ENCODE data around the gene MAN2A2.
"Not testable (repeated sequence)": the region's sequence is repeated elsewhere in the genome, so short reads cannot be mapped to it uniquely, and the experiment has no call there.

The MAN2A2 gene

DNA sequence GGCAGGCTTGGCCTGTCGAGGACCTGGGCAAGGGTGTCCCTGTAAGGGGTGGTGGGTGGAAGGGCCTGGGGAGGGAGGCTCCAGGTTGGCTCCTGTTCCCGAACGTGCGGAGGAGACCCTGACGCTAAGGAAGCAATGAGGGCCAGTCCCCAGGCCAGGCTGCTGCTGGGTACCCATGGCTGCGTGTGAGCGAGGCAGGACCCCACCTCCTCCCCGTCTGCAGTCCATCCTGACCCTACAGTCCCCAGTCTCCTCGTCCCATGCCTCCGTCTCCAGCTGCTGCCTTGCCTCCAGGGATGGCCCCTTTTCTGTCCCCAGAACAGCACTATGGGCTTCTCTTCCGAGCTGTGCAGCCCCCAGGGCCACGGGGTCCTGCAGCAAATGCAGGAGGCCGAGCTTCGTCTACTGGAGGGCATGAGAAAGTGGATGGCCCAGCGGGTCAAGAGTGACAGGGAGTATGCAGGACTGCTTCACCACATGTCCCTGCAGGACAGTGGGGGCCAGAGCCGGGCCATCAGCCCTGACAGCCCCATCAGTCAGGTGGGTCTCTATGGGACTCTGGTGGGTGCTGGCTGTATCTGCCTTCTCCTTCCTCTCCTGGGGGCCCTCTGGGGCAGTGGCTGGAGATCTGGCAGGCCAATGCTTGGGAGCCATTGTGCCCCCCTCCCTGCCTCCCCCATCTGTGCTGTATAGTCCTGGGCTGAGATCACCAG lies 18.2 kb upstream of the MAN2A2 start:
- DNase-seq, result no peak

DNA sequence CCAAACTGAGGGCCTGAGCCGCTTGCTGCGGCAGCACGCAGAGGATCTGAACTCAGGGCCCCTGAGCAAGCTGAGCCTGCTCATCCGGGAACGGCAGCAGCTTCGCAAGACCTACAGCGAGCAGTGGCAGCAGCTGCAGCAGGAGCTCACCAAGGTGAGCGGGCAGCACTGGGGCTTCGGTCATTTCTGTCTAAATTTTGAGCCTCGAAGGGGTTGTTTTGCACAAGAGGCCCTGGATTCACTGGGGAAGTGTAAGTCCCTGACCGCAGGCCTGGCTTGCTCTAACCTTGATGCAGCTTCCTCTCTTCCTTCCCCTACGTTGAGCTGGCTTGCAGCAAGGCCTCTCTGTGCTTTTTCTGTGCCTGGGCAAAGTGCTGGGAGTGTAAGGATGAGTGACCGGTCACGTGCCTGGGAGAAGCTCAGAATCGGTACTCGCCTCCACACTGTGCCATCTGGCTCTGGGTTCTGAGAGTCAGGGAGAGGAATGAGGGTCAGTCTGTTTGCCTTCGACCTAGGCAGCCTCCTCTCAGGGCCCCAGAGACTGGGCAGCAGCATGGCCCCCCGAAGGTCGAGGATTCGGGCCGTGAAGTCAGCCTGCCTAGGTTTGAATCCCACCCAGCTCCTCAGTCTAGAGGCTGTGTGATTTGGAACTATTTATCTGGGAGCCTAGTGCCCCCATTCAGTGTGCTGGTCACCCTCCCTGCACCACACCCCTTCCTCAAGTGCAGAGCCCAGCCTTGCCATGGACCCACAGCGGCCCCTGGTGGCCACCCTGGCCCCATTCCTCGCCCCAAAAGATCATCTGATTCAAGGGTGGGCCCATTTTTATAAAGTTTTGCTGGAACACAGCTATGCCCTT lies 17.4 kb upstream of the MAN2A2 start:
- peak; percentile 48 for DNase-seq

DNA sequence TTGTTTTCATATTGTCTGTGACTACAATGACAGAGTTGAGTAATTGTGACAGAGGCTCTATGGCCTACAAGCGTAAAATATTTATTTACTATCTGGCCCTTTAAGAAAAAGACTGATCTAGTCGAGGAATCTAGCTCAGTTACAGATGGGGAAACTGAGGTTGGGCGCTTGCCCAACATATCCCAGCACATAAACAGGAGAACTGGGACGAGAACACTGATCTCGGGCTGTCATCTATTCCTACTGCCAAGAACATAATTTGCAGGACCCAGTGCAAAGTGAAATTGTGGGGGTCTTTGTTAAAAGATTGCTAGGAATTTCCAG lies 16.8 kb upstream of the MAN2A2 start:
- no peak for DNase-seq

DNA sequence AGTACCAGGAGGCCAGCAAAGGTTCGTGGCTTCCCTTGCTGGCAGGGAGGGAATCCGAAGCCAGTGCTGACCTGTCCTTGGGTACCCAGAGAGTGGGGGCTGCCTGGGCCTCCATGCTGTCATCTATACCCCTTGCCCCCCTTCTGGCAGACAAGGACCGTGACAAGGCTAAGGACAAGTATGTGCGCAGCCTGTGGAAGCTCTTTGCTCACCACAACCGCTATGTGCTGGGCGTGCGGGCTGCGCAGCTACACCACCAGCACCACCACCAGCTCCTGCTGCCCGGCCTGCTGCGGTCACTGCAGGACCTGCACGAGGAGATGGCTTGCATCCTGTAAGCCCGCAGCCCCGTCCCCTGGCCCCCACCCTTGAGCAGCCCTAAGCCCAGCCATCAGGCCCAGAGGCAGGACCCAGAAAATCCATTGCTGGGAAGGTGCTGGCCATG lies 16.0 kb upstream of the MAN2A2 start:
- no peak for DNase-seq

DNA sequence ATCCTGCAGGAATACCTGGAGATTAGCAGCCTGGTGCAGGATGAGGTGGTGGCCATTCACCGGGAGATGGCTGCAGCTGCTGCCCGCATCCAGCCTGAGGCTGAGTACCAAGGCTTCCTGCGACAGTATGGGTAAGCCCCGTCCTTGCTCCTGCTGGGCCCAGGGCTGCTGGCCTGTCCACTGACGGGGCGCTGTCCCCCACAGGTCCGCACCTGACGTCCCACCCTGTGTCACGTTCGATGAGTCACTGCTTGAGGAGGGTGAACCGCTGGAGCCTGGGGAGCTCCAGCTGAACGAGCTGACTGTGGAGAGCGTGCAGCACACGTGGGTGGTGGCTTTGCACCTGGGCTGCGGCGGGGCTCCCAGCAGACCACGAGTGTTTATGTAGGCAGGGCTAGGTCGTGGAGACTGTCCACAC lies 13.8 kb upstream of the MAN2A2 start:
- DNase-seq, result no peak

DNA sequence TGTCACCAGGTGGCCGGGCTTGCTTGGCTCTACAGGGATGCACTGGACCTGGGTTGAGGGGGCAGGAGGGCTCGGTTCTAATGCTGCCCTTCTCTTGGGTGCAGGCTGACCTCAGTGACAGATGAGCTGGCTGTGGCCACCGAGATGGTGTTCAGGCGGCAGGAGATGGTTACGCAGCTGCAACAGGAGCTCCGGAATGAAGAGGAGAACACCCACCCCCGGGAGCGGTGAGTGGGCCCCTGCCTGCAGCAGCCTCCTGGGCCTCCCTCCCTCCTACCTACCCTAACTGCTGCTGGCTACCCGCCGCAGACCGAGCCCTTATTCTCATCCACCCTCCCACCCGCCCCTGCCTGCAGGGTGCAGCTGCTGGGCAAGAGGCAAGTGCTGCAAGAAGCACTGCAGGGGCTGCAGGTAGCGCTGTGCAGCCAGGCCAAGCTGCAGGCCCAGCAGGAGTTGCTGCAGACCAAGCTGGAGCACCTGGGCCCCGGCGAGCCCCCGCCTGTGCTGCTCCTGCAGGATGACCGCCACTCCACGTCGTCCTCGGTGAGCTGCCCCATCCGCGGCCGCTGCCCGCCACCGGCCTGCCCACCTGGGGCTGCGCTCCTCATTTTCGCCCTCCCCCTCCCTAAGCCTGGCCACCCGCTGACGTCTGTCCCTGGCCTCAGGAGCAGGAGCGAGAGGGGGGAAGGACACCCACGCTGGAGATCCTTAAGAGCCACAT lies 13.2 kb upstream of the MAN2A2 start:
- no peak for DNase-seq

DNA sequence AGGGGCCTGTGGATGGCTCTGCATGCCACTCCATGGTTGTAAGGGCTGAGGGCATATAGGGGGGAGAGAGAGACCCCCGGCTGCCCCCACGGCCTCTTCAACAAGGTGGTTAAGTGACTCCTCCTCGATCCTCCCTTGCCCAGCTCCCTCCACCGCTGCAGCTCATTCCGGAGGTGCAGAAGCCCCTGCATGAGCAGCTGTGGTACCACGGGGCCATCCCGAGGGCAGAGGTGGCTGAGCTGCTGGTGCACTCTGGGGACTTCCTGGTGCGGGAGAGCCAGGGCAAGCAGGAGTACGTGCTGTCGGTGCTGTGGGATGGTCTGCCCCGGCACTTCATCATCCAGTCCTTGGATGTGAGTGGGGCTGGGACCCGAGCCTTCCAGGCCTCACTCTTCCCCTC lies 12.3 kb upstream of the MAN2A2 start:
- DNase-seq, result no peak

DNA sequence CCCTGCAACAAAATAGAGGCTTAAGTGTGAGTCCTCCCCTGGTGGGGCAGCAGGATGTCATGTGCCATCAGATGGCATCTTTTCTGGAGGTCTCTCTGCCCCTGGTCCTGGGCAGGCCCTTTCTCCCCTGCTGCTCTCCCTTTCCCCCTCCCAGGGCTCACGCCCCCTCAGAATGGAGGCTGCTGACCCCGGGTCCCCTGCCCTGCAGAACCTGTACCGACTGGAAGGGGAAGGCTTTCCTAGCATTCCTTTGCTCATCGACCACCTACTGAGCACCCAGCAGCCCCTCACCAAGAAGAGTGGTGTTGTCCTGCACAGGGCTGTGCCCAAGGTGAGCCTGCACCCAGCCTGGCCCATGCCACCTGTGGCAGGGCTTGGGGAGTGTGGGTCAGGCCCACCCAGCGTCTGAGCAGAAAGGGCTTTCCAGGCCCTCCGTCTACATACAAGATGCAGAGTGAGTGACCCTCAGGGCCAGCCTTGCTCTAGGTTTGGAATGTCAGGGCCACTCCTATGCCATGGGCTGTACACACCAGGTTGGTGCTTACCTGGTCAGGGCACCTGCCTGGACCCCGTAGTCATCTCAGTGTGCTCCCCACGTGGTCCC lies 11.7 kb upstream of the MAN2A2 start:
- no peak for DNase-seq

DNA sequence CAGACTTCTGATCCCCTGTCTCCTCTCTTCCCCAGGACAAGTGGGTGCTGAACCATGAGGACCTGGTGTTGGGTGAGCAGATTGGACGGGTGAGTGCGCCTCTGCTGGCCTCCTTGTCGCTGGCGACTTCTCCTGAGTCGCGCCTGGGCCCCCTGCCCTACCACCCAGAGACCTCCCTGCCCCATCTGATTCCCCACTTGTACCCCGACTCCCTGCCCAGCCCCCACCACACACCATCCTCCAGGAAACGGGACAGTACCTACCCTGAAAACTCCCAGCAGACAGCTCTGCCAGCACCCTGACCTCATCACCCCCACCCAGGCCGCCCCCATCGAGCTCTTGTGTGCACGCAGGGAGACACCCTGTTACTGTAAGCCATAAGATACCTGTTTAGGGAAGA lies 11.1 kb upstream of the MAN2A2 start:
- DNase-seq, result no peak

DNA sequence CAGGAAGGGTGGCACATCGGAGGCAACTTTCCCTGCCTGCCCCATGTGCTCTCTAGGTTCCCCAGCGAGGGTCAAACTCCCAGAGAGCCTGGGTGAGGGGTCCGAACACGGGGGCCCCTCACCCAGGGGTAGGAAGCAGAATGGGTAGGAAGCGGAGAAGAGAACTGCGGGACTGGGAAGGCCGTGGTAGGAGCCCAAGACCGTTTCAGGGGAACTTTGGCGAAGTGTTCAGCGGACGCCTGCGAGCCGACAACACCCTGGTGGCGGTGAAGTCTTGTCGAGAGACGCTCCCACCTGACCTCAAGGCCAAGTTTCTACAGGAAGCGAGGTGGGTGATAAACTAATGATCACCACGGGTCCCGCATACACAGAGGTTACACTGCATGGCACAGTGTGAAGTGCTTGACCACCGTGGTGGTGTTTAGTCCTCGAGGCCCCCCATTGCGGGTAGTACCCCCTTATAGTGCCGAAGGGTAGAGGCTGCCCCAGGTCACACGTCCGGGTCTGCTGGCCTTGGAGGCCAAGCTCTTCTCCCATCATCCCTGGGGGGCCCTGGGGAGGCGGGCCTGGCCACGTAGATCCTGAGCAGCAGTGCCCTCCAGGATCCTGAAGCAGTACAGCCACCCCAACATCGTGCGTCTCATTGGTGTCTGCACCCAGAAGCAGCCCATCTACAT lies 10.5 kb upstream of the MAN2A2 start:
- DNase-seq, result no peak

DNA sequence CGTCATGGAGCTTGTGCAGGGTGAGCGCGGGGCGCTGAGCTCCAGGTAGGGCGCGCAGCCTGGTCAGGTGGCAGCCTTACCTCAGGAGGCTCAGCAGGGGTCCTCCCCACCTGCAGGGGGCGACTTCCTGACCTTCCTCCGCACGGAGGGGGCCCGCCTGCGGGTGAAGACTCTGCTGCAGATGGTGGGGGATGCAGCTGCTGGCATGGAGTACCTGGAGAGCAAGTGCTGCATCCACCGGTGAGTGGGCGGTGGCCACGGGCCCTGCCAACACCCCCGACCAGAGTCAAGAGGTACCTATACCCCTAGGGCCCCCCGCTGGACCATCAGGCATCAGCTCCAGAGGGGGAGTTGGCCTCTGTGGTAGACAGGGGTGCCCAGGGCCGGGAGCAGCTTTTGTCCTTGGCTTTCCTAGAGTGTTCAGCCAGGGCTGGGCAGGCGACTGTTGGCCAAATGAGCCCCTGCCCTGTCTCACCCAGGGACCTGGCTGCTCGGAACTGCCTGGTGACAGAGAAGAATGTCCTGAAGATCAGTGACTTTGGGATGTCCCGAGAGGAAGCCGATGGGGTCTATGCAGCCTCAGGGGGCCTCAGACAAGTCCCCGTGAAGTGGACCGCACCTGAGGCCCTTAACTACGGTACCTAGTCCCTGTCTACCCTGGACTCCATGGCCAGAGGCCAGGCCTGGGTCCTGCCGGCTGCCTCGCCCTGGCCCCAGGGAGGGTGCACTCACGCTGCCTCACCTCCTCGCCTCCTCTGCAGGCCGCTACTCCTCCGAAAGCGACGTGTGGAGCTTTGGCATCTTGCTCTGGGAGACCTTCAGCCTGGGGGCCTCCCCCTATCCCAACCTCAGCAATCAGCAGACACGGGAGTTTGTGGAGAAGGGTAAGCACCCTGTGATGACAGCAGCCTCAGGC lies 9.7 kb upstream of the MAN2A2 start:
- DNase-seq, result no peak

DNA sequence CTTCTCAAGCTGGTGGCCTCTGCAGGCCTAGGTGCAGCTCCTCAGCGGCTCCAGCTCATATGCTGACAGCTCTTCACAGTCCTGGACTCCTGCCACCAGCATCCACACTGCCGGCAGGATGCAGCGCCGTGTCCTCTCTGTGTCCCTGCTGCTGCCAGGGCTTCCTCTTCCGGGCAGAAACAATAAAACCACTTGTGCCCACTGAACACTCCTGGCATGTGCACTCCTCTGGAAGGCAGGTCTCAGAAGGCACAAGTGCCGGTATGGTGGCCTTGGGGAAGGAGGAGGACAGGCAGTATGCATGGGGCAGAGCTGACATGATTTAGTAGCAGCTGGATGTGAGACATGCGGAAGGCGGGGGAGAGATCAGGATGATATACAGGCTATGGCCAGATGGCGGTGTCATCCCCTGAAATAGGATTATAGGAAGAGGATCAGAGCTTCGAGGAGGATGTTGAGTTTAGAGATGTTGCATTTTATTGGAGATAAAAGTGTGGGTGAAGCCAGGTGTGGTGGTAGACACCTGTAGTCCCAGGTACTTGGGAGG lies 7.5 kb upstream of the MAN2A2 start:
- DNase-seq, result no peak

DNA sequence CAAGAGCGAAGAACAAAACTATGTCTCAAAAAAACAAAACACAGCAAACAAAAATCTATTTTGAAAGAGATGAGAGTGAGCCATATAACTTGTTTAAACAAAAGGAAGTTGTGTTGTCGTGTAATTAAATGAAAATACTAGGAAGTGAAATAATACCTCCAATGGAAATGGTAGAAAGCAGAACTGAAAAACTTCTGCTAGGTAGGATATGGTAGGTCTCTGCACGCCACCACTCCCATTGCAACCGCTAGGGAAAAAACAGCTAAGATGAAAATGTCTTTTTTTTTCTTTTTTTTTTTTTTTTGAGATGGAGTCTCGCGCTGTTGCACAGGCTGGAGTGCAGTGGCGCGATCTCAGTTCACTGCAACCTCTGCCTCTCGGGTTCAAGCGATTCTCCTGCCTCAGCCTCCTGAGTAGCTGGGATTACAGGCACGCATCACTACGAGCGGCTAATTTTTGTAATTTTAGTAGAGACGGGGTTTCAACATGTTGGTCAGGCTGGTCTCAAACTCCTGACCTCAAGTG lies 5.9 kb upstream of the MAN2A2 start:
- DNase-seq, result not testable (repeated sequence)

DNA sequence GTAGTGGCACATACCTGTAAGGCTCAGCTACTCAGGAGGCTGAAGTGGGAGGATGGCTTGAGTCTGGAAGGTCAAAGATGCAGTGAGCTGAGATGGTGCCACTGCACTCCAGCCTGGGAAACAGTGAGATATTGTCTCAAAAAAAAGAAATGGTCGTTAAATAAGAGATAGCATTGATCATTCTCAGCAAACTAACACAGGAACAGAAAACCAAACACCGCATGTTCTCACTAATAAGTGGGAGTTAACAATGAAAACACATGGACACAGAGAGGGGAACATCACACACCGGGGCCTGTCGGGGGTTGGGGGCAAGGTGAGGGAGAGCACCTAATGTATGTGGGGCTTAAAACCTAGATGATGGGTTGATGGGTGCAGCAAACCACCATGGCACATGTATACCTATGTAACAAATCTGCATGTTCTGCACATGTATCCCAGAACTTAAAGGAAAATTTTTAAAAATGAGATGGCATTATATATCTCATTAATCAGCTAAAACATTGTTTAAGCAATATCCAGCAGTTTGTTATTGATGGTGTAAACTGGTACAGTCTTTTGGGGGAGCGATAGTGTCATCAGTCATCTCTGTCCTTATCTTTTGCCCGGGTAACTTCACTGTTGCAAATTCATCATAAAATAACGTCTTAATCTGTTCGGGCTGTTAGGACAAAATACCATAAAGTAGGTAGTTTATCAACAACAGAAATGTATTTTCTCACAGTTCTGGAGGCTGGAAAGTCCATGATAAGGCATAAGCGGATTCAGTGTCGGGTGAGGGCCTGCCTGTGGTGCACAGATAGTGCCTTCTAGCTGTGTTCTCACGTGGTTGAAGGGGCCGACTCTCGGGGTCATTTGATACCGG lies 1.7 kb upstream of the MAN2A2 start:
- peak; percentile 32 for DNase-seq

DNA sequence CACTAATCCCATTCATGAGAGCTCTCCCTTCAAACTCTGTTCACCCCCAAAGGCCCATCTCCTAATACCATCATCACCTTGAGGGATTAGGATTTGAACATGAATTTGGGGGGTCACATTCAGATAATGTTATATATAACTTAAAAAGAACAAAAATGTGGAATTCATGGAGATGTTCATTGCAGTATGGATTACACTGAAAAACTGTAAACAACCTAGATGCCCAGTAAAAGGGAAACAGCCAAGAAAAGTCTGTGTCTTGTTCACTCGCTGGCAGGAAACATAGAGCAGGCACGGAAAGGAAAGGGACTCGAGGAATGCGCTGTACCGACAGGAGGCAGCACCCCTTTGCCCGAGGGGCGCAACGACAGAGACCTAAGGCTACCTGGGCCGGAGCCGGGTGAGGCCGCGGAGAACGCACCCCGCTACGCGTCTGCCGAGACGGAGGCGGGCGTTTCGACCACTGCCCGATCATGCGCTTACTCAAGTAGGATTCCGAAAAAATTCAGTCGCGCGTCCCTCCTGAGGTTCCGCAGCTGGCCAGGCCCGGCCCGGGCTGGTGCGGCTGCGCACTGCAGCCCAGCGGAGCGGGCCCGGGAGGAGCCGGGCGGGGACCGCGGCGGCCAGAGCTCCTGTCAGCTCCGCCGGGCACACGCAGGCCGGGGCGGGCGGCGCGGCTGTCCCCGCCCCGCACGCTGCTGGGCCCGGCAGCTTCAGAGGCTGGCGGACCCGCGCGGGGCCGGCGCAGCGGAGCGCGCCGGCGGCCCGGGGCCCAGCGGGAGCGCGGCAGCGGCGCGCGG lies 862 bp upstream of the MAN2A2 start:
- DNase-seq, result peak; percentile 78

DNA sequence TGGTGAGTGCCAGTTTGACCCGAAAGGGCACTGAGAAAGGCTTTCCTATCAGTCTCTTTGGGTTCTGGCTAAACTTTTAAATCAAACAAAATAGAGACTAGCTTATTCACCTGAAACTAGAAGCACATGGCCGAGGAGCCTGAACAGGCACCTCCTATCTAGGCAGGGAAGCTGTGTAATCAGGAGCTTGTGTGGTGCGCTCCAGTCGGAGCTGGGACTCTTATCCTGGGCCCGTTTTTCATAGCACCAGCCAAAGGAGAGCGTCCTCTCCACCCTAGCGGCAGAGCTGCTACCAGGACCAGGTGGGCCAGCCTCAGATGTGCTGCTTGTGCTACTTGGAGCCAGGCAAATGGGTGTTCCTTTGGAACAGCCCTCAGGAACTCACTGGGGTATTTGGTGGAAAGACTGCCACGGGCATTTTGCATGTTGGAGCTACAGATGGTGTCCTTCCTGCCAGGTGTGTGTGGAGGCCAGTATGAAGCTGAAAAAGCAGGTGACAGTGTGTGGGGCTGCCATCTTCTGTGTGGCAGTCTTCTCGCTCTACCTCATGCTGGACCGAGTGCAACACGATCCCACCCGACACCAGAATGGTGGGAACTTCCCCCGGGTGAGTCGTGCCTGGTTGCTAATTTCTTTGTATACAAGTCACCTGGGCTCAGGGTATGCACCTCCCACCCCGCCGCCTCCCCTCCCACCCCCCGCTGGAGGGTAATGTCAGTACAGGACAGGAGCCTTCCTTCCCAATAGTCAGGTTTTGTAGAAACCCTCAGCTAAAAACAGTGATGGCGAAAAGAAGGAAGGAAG lies 833 bp downstream of the MAN2A2 start:
- peak; percentile 79 for DNase-seq

DNA sequence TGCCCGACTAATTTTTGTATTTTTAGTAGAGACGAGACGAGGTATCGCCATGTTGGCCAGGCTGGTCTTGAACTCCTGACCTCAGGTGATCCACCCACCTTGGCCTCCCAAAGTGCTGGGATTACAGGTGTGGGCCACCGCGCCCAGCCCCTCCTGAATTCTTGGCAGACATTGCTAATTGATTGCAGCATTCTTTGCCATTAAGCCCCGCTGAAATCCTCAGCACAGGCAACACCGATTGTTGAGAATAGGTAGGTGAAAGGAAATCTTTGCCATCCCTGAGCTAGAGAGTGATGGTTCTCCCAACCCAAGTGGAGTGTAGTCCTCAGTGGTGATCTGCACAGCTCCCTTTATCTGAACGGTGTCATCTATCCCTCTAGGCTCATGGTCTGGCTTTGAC lies 1.6 kb downstream of the MAN2A2 start:
- DNase-seq, result no peak

Data from NCI-H526 treated with DMSO at 0.1 percent for 48 hours (cell line).